ENCODE results near the gene POM121L2. TPM values are rescaled to one million over a fixed set of nuclear protein-coding genes. Genes with fewer than 3 reads are reported as not detected.

Gene POM121L2
- total RNA-seq, 1 experiment from 2014 or later, result not detected

- H3K4me2 ChIP-seq (ENCODE audit: low read length), result no peak overlapping the region
- intact Hi-C loops (cut with micrococcal nuclease), result no loop called here
- ATAC-seq (no peak), DNase-seq (ENCODE audit: low read depth, low spot score) (no peak)
- no peaks in the 10 kb centered on the region for H4K20me1 ChIP-seq (ENCODE audit: insufficient read depth)
- no peak for TF ChIP-seq MAX (IDR thresholded peaks at IDR 0.05)
- no peak for TF ChIP-seq SP1 (IDR thresholded peaks at IDR 0.05; ENCODE audit: low read depth)
- TF ChIP-seq, protein P1, sequence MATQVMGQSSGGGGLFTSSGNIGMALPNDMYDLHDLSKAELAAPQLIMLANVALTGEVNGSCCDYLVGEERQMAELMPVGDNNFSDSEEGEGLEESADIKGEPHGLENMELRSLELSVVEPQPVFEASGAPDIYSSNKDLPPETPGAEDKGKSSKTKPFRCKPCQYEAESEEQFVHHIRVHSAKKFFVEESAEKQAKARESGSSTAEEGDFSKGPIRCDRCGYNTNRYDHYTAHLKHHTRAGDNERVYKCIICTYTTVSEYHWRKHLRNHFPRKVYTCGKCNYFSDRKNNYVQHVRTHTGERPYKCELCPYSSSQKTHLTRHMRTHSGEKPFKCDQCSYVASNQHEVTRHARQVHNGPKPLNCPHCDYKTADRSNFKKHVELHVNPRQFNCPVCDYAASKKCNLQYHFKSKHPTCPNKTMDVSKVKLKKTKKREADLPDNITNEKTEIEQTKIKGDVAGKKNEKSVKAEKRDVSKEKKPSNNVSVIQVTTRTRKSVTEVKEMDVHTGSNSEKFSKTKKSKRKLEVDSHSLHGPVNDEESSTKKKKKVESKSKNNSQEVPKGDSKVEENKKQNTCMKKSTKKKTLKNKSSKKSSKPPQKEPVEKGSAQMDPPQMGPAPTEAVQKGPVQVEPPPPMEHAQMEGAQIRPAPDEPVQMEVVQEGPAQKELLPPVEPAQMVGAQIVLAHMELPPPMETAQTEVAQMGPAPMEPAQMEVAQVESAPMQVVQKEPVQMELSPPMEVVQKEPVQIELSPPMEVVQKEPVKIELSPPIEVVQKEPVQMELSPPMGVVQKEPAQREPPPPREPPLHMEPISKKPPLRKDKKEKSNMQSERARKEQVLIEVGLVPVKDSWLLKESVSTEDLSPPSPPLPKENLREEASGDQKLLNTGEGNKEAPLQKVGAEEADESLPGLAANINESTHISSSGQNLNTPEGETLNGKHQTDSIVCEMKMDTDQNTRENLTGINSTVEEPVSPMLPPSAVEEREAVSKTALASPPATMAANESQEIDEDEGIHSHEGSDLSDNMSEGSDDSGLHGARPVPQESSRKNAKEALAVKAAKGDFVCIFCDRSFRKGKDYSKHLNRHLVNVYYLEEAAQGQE (IDR thresholded peaks at IDR 0.05; ENCODE audit: low read depth), result no peak
- TF ChIP-seq POLR2A (IDR thresholded peaks at IDR 0.05; ENCODE audit: borderline replicate concordance, extremely low read depth, insufficient read depth, insufficient read length), result no peak
- no peak for TF ChIP-seq EZH2 (IDR thresholded peaks at IDR 0.05)
- TF ChIP-seq ELF1 (IDR thresholded peaks at IDR 0.05; ENCODE audit: borderline replicate concordance, low read depth), result no peak
- TF ChIP-seq CBX3 (IDR thresholded peaks at IDR 0.05; ENCODE audit: low read depth), result no peak
- TF ChIP-seq YY1 (IDR thresholded peaks at IDR 0.05; ENCODE audit: extremely low read depth, insufficient replicate concordance, low read depth, low read length), result no peak
- no peak for TF ChIP-seq SIN3A (IDR thresholded peaks at IDR 0.05; ENCODE audit: low read depth)
- TF ChIP-seq EZH2phosphoT487 (IDR thresholded peaks at IDR 0.05; ENCODE audit: borderline replicate concordance), result no peak
- no peak overlapping the region for H2AFZ ChIP-seq (ENCODE audit: low read depth, low read length, poor library complexity, severe bottlenecking)
- no peaks in the 10 kb centered on the region for H3K9me2 ChIP-seq (ENCODE audit: insufficient read depth)
- RAD21 ChIA-PET (ENCODE audit: low non-redundant PET in 1 of 2, low total read pairs in 2 of 2, uncharacterized antibody in 2 of 2, unreplicated experiment in 2 of 2), result no interaction called here
- no peaks in the 10 kb centered on the region for H3K9me3 ChIP-seq (ENCODE audit: control insufficient read depth in 1 of 2, insufficient read depth in 1 of 2, low read depth in 1 of 2, low read length in 2 of 2)
- no peak overlapping the region for H3K4me3 ChIP-seq (replicated peaks in 1 of 2; ENCODE audit: low read depth in 1 of 2, low read length in 2 of 2)
- BruUV-seq (replicated peaks), result no TSS peak
- CTCF ChIA-PET, result no interaction called here
- no peaks in the 10 kb centered on the region for H3K27me3 ChIP-seq (ENCODE audit: insufficient read depth, low read length)
- H3K4me1 ChIP-seq (ENCODE audit: control insufficient read depth in 1 of 2, insufficient read depth in 2 of 2, low read length in 2 of 2), result no peaks in the 10 kb centered on the region
- H3K9ac ChIP-seq (ENCODE audit: low read length), result no peak overlapping the region
- no peaks in the 10 kb centered on the region for H3K79me2 ChIP-seq (ENCODE audit: insufficient read depth, low read length)
- no peak overlapping the region for H3K27ac ChIP-seq (ENCODE audit: low read depth, low read length)
- H3K36me3 ChIP-seq (ENCODE audit: control insufficient read depth in 1 of 2, insufficient read depth in 2 of 2, low read length in 2 of 2), result no peaks in the 10 kb centered on the region
- POLR2A ChIA-PET, result no interaction called here
These were observed 297 bp downstream of the POM121L2 start for GRCh38 chr6:27311806-27312145.
